Activated naive CD4-positive, alpha-beta T cell treated with anti-CD3 and anti-CD28 coated beads for 36 hours (primary cell): ENCODE data around the gene SMARCD1. TPM values are rescaled to one million over a fixed set of nuclear protein-coding genes. Genes with fewer than 3 reads are reported as not detected.
A peak's percentile ranks its signal among the peaks of the same experiment; 100 is the strongest.

Experiments used
- CTCF ChIA-PET: fragments of 350-600 bp; sonication (Branson Sonifier 250); formaldehyde crosslinking; loops from one replicate; lab custom pipeline; 2021; ENCODE audit warnings: antibody characterized with exemption; lab: Charles Lee
- DNase-seq: peaks from one replicate; pipeline ENCODE4 v3.0.0-alpha.2; 2020
- H3K27ac Mint-ChIP-seq: one replicate; pipeline ENCODE4 v1.8.0; 2021; ENCODE audit warnings: mild to moderate bottlenecking, mixed read lengths
- H3K27me3 Mint-ChIP-seq: one replicate; pipeline ENCODE4 v1.8.0; 2021; ENCODE audit warnings: low read depth, mixed read lengths
- H3K36me3 Mint-ChIP-seq: one replicate; pipeline ENCODE4 v1.8.0; 2021; ENCODE audit warnings: low read depth, mixed read lengths
- H3K4me1 Mint-ChIP-seq: one replicate; pipeline ENCODE4 v1.8.0; 2021; ENCODE audit warnings: low read depth, mixed read lengths
- H3K4me3 Mint-ChIP-seq: one replicate; pipeline ENCODE4 v1.8.0; 2021; ENCODE audit warnings: mild to moderate bottlenecking, moderate library complexity, mixed read lengths
- H3K9me3 Mint-ChIP-seq: one replicate; pipeline ENCODE4 v1.8.0; 2021; ENCODE audit warnings: mixed read lengths
- intact Hi-C: fragments of 100-400 bp; cut with micrococcal nuclease; formaldehyde crosslinking; loops from one replicate; pipeline ENCODE4 v1.15.1; 2023
- total RNA-seq, 2 experiments: library from RNA; stranded (reverse); gene quantifications; one replicate each; pipeline ENCODE4 v1.2.3, GENCODE V29; 2021

The SMARCD1 gene
- total RNA-seq, result 10 to 100 TPM; 57.7 to 60.2 TPM

- DNase-seq, result peak; percentile 88
- H3K27me3 Mint-ChIP-seq, result no peaks in the 10 kb centered on the region
- H3K4me1 Mint-ChIP-seq, result peaks cover 42% of the 10 kb centered on the region
- CTCF ChIA-PET, result interaction anchor here (0.8 to 6.3 kb wide), 17 partner anchors 9 to 226 kb away, joined by 3 to 50 read pairs (median 5); partner anchors contain the start of genes CERS5, COX14 and RACGAP1
- peak within 1 kb of the TSS; percentile 89 for H3K4me3 Mint-ChIP-seq
- H3K36me3 Mint-ChIP-seq, result peaks cover 10% of the 10 kb centered on the region
- intact Hi-C loops, result loop anchor here (1.0 to 5.0 kb wide), 3 partner anchors 26 to 82 kb away; partner anchors contain the start of gene CERS5
- H3K27ac Mint-ChIP-seq, result peak within 1 kb of the TSS; percentile 93
- H3K9me3 Mint-ChIP-seq, result no peaks in the 10 kb centered on the region
Measured at GRCh38 chr12:50084775-50085614, at the start of gene SMARCD1. Gene SMARCD1, plus strand, starts transcription at chr12:50085342. Its CDS starts 28 bp downstream, at chr12:50085370.

DNA sequence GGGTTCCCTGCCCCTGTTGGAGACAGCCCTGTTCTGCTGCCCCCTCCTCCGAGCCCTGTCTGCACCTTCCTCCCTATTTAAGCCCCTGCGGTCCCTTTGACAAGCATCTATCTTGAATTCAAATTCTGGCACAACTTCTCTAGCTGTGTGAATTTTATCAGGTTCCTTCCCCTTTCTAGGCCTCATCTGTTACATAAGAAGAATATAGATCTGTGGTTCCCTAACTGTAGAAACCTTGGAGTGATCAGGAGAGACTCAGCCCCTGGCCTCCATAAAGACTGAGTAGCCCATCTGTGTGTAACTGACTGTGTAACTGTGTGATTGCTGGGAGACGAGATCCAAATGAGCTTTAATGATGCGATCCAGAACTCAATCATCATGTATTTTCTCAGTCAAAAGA lies 46.8 kb upstream of the SMARCD1 start:
- H3K4me3 Mint-ChIP-seq, result no peak overlapping the region
- H3K4me1 Mint-ChIP-seq, result peaks cover 5% of the 10 kb centered on the region
- CTCF ChIA-PET, result interaction anchor here (0.9 to 10.3 kb wide), 26 partner anchors 8 to 171 kb away, joined by 3 to 182 read pairs (median 8); partner anchors contain the start of genes ASIC1 and COX14
- no peak for DNase-seq
- no peaks in the 10 kb centered on the region for H3K36me3 Mint-ChIP-seq
- peaks cover 9% of the 10 kb centered on the region for H3K27me3 Mint-ChIP-seq
- H3K9me3 Mint-ChIP-seq, result no peaks in the 10 kb centered on the region
- intact Hi-C loops, result no loop called here
- no peak overlapping the region for H3K27ac Mint-ChIP-seq

GRCh38 chr12:50039151-50039835 lies 45.8 kb upstream of the SMARCD1 start:
- CTCF ChIA-PET, result interaction anchor here (0.6 to 10.3 kb wide), 33 partner anchors 8 to 357 kb away, joined by 3 to 182 read pairs (median 7); partner anchors contain the start of genes ASIC1, COX14 and RACGAP1
- peaks cover 5% of the 10 kb centered on the region for H3K4me1 Mint-ChIP-seq
- no peaks in the 10 kb centered on the region for H3K36me3 Mint-ChIP-seq
- H3K4me3 Mint-ChIP-seq, result no peak overlapping the region
- intact Hi-C loops, result loop anchor here (1.0 kb wide), 3 partner anchors 17 to 72 kb away; no protein-coding TSS in a partner anchor
- peak; percentile 94 for DNase-seq
- H3K27ac Mint-ChIP-seq, result no peak overlapping the region
- no peaks in the 10 kb centered on the region for H3K9me3 Mint-ChIP-seq
- peaks cover 9% of the 10 kb centered on the region for H3K27me3 Mint-ChIP-seq

- Mint-ChIP-seq H3K27ac (no peak overlapping the region), H3K4me1 (peaks cover 5% of the 10 kb centered on the region), H3K4me3 (no peak overlapping the region), H3K36me3 (no peaks in the 10 kb centered on the region), H3K9me3 (no peaks in the 10 kb centered on the region), H3K27me3 (peaks cover 2% of the 10 kb centered on the region)
- intact Hi-C loops, result no loop called here
- CTCF ChIA-PET, result interaction anchor here (0.9 to 10.3 kb wide), 10 partner anchors 14 to 95 kb away, joined by 3 to 182 read pairs (median 12); partner anchors contain the start of genes ASIC1, COX14 and RACGAP1
- no peak for DNase-seq
Measured at GRCh38 chr12:50040657-50041056, 44.5 kb upstream of the SMARCD1 start.

GRCh38 chr12:50041062-50041860 lies 43.9 kb upstream of the SMARCD1 start:
- Mint-ChIP-seq H3K27ac (no peak overlapping the region), H3K9me3 (no peaks in the 10 kb centered on the region), H3K27me3 (peaks cover under 1% of the 10 kb centered on the region), H3K36me3 (no peaks in the 10 kb centered on the region), H3K4me3 (no peak overlapping the region), H3K4me1 (peaks cover 5% of the 10 kb centered on the region)
- intact Hi-C loops, result no loop called here
- DNase-seq, result no peak
- CTCF ChIA-PET, result interaction anchor here (0.9 to 10.3 kb wide), 8 partner anchors 13 to 70 kb away, joined by 3 to 182 read pairs (median 10); partner anchors contain the start of genes ASIC1 and COX14

DNA sequence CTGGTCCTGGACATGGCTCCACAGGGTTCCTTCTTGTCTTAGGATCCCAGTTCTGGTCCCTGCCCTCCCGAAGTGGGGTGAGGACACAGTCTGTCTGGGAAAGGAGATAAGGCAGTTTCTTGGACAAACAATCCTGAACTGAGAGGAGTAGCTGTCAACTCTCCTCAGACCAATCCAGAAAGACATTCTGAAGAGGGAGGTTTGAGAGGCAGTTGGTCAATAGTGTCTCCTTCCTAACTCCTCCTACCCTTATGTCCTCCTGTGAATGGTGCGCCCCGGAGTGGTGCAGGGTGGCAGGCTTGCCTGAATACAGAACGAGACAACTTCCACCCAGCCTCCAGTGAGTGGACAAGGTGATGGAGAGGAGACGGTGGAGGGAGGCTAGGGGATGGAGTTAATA lies 43.2 kb upstream of the SMARCD1 start:
- CTCF ChIA-PET, result interaction anchor here (1.0 to 10.3 kb wide), 4 partner anchors 13 to 69 kb away, joined by 3 to 182 read pairs (median 82); partner anchors contain the start of gene ASIC1
- H3K27me3 Mint-ChIP-seq, result no peaks in the 10 kb centered on the region
- H3K27ac Mint-ChIP-seq, result no peak overlapping the region
- intact Hi-C loops, result no loop called here
- no peaks in the 10 kb centered on the region for H3K36me3 Mint-ChIP-seq
- no peak overlapping the region for H3K4me3 Mint-ChIP-seq
- no peaks in the 10 kb centered on the region for H3K9me3 Mint-ChIP-seq
- DNase-seq, result no peak
- H3K4me1 Mint-ChIP-seq, result peaks cover 5% of the 10 kb centered on the region

DNA sequence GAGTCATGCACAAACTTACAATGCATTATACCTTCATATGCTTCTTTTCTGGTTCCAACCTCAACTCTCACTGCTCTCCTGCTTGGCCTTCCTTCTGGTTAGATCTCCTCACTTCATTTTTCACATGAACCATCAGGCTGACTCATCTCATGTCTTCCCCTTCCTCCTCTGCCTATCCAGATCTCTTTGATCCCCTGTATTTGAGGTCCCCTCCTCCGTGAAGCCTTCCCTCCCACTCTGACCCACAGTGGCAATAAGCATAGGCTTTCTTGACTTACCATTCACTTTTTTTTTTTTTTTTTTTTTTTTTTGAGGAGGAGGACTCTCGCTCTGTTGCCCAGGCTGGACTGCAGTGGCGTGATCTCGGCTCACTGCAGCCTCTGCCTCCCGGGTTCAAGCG lies 42.4 kb upstream of the SMARCD1 start:
- Mint-ChIP-seq H3K36me3 (no peaks in the 10 kb centered on the region), H3K4me3 (no peak overlapping the region), H3K4me1 (peaks cover 5% of the 10 kb centered on the region), H3K27ac (no peak overlapping the region), H3K9me3 (no peaks in the 10 kb centered on the region), H3K27me3 (no peaks in the 10 kb centered on the region)
- CTCF ChIA-PET, result interaction anchor here (0.5 to 10.3 kb wide), 5 partner anchors 12 to 572 kb away, joined by 3 to 182 read pairs (median 10); partner anchors contain the start of gene ASIC1
- no peak for DNase-seq
- intact Hi-C loops, result no loop called here

DNA sequence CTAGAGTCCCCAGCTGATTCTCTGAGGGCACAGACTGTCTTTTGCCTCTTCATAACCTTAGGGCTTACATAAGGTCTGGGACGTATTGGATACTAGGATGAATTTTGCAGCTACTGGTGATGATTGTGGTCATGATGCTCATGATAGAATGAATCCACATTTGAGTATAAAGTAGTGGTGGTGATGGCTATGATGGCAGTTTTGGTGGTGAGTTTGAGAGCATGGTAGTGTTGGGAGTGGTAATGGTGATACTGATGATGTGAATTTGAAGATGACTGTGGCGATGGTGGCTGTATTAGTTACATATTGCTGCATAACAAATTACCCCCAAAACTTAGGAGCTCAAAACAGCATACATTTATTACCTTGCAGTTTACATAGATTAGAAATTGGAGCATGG lies 41.8 kb upstream of the SMARCD1 start:
- no peak for DNase-seq
- H3K4me3 Mint-ChIP-seq, result no peak overlapping the region
- no peaks in the 10 kb centered on the region for H3K27me3 Mint-ChIP-seq
- peaks cover 5% of the 10 kb centered on the region for H3K4me1 Mint-ChIP-seq
- H3K27ac Mint-ChIP-seq, result no peak overlapping the region
- H3K36me3 Mint-ChIP-seq, result no peaks in the 10 kb centered on the region
- CTCF ChIA-PET, result interaction anchor here (2.9 to 10.3 kb wide), 3 partner anchors 11 to 77 kb away, joined by 10 to 182 read pairs (median 161); partner anchors contain the start of gene ASIC1
- H3K9me3 Mint-ChIP-seq, result no peaks in the 10 kb centered on the region
- intact Hi-C loops, result no loop called here

- intact Hi-C loops, result no loop called here
- H3K9me3 Mint-ChIP-seq, result no peaks in the 10 kb centered on the region
- H3K36me3 Mint-ChIP-seq, result no peaks in the 10 kb centered on the region
- H3K4me1 Mint-ChIP-seq, result peaks cover 5% of the 10 kb centered on the region
- H3K27ac Mint-ChIP-seq, result no peak overlapping the region
- CTCF ChIA-PET, result interaction anchor here (2.9 to 10.3 kb wide), 3 partner anchors 11 to 77 kb away, joined by 10 to 182 read pairs (median 161); partner anchors contain the start of gene ASIC1
- H3K4me3 Mint-ChIP-seq, result no peak overlapping the region
- no peak for DNase-seq
- H3K27me3 Mint-ChIP-seq, result no peaks in the 10 kb centered on the region
Measured at GRCh38 chr12:50043854-50044253, 41.3 kb upstream of the SMARCD1 start.

GRCh38 chr12:50047693-50048250 lies 37.4 kb upstream of the SMARCD1 start:
- no peaks in the 10 kb centered on the region for H3K36me3 Mint-ChIP-seq
- intact Hi-C loops, result no loop called here
- H3K9me3 Mint-ChIP-seq, result no peaks in the 10 kb centered on the region
- CTCF ChIA-PET, result interaction anchor here (0.9 to 1.4 kb wide), 5 partner anchors 8 to 181 kb away, joined by 3 to 8 read pairs (median 4); no protein-coding TSS in a partner anchor
- H3K27ac Mint-ChIP-seq, result no peak overlapping the region
- peaks cover 3% of the 10 kb centered on the region for H3K4me1 Mint-ChIP-seq
- no peak overlapping the region for H3K4me3 Mint-ChIP-seq
- peaks cover 30% of the 10 kb centered on the region for H3K27me3 Mint-ChIP-seq
- no peak for DNase-seq
